Measurements from ENCODE around the gene CAVIN3.

DNA sequence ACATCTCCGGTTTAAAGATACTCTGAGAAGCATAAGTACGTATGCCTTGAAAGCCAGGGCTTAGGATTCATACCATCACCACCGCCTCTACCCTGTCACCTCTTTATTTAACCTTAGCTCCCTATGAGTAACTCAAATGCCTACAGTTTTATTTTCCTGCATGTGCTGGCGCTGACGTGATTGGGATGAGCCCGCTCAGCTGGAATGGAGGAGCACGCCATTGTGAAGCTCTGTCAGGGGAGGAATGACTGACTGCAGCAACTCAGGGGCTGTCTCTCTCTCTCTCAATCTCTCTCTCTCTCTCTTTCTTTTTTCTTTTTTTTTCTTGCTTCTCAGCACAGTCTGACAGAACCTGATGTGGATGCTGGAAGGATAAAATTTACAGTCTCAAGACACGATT lies 12.4 kb downstream of the CAVIN3 start:
- no peak for TF ChIP-seq EZH2 (IDR thresholded peaks at IDR 0.05)
- TF ChIP-seq, protein P1, sequence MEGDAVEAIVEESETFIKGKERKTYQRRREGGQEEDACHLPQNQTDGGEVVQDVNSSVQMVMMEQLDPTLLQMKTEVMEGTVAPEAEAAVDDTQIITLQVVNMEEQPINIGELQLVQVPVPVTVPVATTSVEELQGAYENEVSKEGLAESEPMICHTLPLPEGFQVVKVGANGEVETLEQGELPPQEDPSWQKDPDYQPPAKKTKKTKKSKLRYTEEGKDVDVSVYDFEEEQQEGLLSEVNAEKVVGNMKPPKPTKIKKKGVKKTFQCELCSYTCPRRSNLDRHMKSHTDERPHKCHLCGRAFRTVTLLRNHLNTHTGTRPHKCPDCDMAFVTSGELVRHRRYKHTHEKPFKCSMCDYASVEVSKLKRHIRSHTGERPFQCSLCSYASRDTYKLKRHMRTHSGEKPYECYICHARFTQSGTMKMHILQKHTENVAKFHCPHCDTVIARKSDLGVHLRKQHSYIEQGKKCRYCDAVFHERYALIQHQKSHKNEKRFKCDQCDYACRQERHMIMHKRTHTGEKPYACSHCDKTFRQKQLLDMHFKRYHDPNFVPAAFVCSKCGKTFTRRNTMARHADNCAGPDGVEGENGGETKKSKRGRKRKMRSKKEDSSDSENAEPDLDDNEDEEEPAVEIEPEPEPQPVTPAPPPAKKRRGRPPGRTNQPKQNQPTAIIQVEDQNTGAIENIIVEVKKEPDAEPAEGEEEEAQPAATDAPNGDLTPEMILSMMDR (IDR thresholded peaks at IDR 0.05), result no peak

Measured in neural progenitor cell (in vitro differentiated cells).